ENCODE results near the gene CBX2. TPM values are rescaled to one million over a fixed set of nuclear protein-coding genes. Genes with fewer than 3 reads are reported as not detected.

CBX2 gene
- total and polyA plus RNA-seq, 8 donors: 1.1 to 3.2 (median 2.5) TPM

- DNase-seq: no peak
- peaks cover 15 to 31% (median 27%) of the 10 kb centered on the region in 3 donors for H3K4me1 ChIP-seq
Measured at GRCh38 chr17:79799538-79800324, 21.8 kb downstream of the CBX2 start.

GRCh38 chr17:79800325-79801155, 22.6 kb downstream of the CBX2 start:
- peak in 1 of 4 donors; percentile 13 for ATAC-seq
- Histone ChIP-seq H3K4me1 (peaks cover 15 to 31% (median 27%) of the 10 kb centered on the region in 3 donors), H3K27me3 (peaks cover 3 to 68% (median 25%) of the 10 kb centered on the region in 4 donors), H3K36me3 (no peaks in the 10 kb centered on the region), H3K27ac (no peak overlapping the region), H3K4me3 (peak overlapping the region in 2 of 4 donors; percentile 27 to 35), H3K9me3 (no peaks in the 10 kb centered on the region)
- intact Hi-C loops (cut with DNase I): loop anchor here in 1 of 3 donors (10.0 kb wide), 1 partner anchor 184 kb away; no protein-coding TSS in a partner anchor
- TF ChIP-seq CTCF (IDR thresholded peaks at IDR 0.05): no peak
- peak in 1 of 6 donors; percentile 69 for DNase-seq
- FAIRE-seq: no peak
- WGBS, 2 donors: 3 to 4% methylated on average over 43 to 44 of the region's 44 CpGs

More at GRCh38 chr17:79799538-79800324, 21.8 kb downstream of the CBX2 start:
- intact Hi-C loops (cut with DNase I): loop anchor here in 1 of 3 donors (10.0 kb wide), 1 partner anchor 185 kb away; no protein-coding TSS in a partner anchor
- Histone ChIP-seq H3K27me3 (peaks cover 3 to 60% (median 22%) of the 10 kb centered on the region in 4 donors), H3K36me3 (no peaks in the 10 kb centered on the region), H3K9me3 (no peaks in the 10 kb centered on the region), H3K27ac (no peak overlapping the region), H3K4me3 (no peak overlapping the region)
- ATAC-seq (no peak), FAIRE-seq (no peak)
- WGBS, 2 donors: 7 to 8% methylated on average over 31 of the region's 31 CpGs
- no peak for TF ChIP-seq CTCF (IDR thresholded peaks at IDR 0.05)

- peak in 4 of 6 donors; percentile 48 to 84 (median 74) for DNase-seq
- no peak for TF ChIP-seq CTCF (IDR thresholded peaks at IDR 0.05)
- Histone ChIP-seq H3K27ac (no peak overlapping the region), H3K27me3 (peaks cover 3 to 74% (median 25%) of the 10 kb centered on the region in 4 donors), H3K4me3 (peak overlapping the region in 2 of 4 donors; percentile 27 to 35), H3K9me3 (no peaks in the 10 kb centered on the region), H3K36me3 (no peaks in the 10 kb centered on the region), H3K4me1 (peaks cover 11 to 25% (median 24%) of the 10 kb centered on the region in 3 donors)
- intact Hi-C loops (cut with DNase I): loop anchor here in 1 of 3 donors (10.0 kb wide), 1 partner anchor 183 kb away; no protein-coding TSS in a partner anchor
- no peak for FAIRE-seq
- WGBS, 2 donors: 13% methylated on average over 52 of the region's 52 CpGs
- peak in 1 of 4 donors; percentile 9 for ATAC-seq
Measured at GRCh38 chr17:79801156-79802038, 23.4 kb downstream of the CBX2 start.

DNA sequence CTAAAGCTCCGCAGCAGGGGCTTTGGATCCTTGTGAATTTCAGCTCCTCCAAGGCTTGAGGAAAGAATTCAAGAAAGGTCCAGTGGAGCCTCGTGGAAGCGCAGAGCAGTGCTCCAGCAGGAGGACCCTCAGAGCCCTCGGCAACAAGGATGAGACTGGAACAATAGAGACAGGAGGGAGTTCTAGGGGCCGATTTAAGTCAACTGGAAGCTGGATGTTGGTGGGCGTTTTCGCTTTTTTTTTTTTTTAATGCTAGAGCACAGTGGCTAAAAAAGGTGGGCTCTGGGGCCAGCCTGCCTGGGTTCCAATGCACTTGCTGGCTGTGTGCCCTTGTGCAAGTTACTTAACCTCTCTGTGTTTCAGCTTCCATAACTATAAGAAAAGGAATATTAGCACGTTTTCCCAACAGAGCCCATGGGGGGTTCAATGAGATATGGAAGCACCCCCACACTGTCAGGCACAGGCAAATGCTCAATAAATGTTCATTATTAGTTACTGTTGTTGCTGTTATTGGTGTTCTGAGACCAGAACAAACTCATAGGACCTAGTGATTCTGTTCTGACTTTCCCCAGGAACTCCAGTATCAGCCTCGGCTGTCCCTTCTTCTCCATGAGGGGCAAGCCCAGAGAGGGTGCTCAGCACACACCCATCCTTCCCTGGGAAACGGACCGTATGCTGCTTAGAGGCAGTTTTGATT, 24.2 kb downstream of the CBX2 start:
- TF ChIP-seq CTCF (IDR thresholded peaks at IDR 0.05): no peak
- Histone ChIP-seq H3K9me3 (no peaks in the 10 kb centered on the region), H3K27ac (no peak overlapping the region), H3K27me3 (peaks cover 3 to 81% (median 28%) of the 10 kb centered on the region in 4 donors), H3K4me1 (peaks cover 11 to 25% (median 24%) of the 10 kb centered on the region in 3 donors), H3K36me3 (no peaks in the 10 kb centered on the region), H3K4me3 (no peak overlapping the region)
- ATAC-seq: no peak
- no peak for FAIRE-seq
- no peak for DNase-seq
- 17 to 19% methylated on average over 11 of the region's 11 CpGs for WGBS, 2 donors
- intact Hi-C loops (cut with DNase I): loop anchor here in 1 of 3 donors (10.0 kb wide), 1 partner anchor 183 kb away; no protein-coding TSS in a partner anchor

Data from pancreas (tissue), 10 donors.